ENCODE data around the gene FAT1. TPM values are rescaled to one million over a fixed set of nuclear protein-coding genes. Genes with fewer than 3 reads are reported as not detected.
"Not testable (repeated sequence)": the region's sequence is repeated elsewhere in the genome, so short reads cannot be mapped to it uniquely, and the experiment has no call there.

The FAT1 gene
- total RNA-seq, 2 donors from 2014 or later: 70.3 to 89.5 TPM

DNA sequence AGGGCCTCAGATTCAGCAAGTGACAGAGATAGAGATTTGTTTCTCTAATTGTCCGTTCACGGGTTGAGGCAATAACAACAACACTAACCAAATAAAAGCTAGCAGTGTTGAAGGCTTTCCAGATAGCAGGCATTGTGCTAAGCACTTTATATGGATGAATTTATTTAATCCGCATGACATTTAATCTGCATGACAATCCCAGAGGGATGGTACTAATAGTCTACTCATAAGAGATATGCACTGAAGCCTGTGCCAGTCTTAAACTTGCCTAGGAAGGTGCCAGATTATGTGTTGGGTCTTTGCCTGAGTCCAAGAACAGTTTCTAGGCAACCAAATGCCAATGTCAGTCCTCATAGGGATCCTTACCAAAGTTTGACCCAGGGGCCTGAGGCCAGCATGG, 37.7 kb upstream of the FAT1 start:
- Histone ChIP-seq H3K4me1 (no peaks in the 10 kb centered on the region), H3K27ac (no peak overlapping the region), H3K36me3 (no peaks in the 10 kb centered on the region), H3K9me3 (no peaks in the 10 kb centered on the region), H3K4me3 (no peak overlapping the region), H3K27me3 (no peaks in the 10 kb centered on the region)
- DNase-seq (ENCODE audit: low spot score): no peak
- TF ChIP-seq, protein P1, sequence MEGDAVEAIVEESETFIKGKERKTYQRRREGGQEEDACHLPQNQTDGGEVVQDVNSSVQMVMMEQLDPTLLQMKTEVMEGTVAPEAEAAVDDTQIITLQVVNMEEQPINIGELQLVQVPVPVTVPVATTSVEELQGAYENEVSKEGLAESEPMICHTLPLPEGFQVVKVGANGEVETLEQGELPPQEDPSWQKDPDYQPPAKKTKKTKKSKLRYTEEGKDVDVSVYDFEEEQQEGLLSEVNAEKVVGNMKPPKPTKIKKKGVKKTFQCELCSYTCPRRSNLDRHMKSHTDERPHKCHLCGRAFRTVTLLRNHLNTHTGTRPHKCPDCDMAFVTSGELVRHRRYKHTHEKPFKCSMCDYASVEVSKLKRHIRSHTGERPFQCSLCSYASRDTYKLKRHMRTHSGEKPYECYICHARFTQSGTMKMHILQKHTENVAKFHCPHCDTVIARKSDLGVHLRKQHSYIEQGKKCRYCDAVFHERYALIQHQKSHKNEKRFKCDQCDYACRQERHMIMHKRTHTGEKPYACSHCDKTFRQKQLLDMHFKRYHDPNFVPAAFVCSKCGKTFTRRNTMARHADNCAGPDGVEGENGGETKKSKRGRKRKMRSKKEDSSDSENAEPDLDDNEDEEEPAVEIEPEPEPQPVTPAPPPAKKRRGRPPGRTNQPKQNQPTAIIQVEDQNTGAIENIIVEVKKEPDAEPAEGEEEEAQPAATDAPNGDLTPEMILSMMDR (IDR thresholded peaks at IDR 0.05): no peak

- Histone ChIP-seq H3K9me3 (no peaks in the 10 kb centered on the region), H3K36me3 (no peaks in the 10 kb centered on the region)
- no peak for DNase-seq (ENCODE audit: low spot score)
Observed at GRCh38 chr4:186760576-186760975, 36.9 kb upstream of the FAT1 start.

DNA sequence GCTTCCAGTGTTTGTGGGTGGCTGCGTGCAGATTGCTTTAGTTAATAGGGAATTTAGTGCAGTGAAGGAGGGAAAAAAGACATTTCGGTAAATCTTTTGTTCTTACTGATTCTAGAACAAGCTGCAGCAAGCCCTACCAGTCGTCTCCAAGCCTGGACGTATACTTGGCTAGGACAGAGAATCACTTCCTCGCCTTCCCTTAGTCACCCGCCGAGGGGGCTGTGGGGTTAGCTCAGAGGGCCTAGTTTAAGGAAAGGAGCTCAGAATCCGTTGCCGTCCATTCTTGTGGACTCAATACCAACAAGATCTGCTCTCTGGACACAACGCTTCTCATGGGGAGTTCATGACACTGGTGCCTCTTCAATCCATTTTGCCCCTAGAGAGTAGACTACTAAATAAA, 36.3 kb upstream of the FAT1 start:
- TF ChIP-seq, protein P1 (IDR thresholded peaks at IDR 0.05): no peak
- no peaks in the 10 kb centered on the region for H3K36me3 ChIP-seq
- H3K9me3 ChIP-seq: no peaks in the 10 kb centered on the region
- H3K4me1 ChIP-seq: no peaks in the 10 kb centered on the region
- H3K4me3 ChIP-seq: no peak overlapping the region
- H3K27me3 ChIP-seq: no peaks in the 10 kb centered on the region
- H3K27ac ChIP-seq: no peak overlapping the region
- DNase-seq (ENCODE audit: low spot score): no peak

More at GRCh38 chr4:186760576-186760975, 36.9 kb upstream of the FAT1 start:
- H3K27me3 ChIP-seq: no peaks in the 10 kb centered on the region
- no peak overlapping the region for H3K27ac ChIP-seq
- no peaks in the 10 kb centered on the region for H3K4me1 ChIP-seq
- H3K4me3 ChIP-seq: no peak overlapping the region
- TF ChIP-seq, protein P1 (IDR thresholded peaks at IDR 0.05): no peak

- Histone ChIP-seq H3K36me3 (no peaks in the 10 kb centered on the region), H3K27me3 (no peaks in the 10 kb centered on the region), H3K9me3 (no peaks in the 10 kb centered on the region), H3K27ac (no peak overlapping the region), H3K4me1 (no peaks in the 10 kb centered on the region), H3K4me3 (no peak overlapping the region)
- TF ChIP-seq, protein P1 (IDR thresholded peaks at IDR 0.05): no peak
- DNase-seq (ENCODE audit: low spot score): no peak
Observed at GRCh38 chr4:186758929-186759682, 35.5 kb upstream of the FAT1 start.

DNA sequence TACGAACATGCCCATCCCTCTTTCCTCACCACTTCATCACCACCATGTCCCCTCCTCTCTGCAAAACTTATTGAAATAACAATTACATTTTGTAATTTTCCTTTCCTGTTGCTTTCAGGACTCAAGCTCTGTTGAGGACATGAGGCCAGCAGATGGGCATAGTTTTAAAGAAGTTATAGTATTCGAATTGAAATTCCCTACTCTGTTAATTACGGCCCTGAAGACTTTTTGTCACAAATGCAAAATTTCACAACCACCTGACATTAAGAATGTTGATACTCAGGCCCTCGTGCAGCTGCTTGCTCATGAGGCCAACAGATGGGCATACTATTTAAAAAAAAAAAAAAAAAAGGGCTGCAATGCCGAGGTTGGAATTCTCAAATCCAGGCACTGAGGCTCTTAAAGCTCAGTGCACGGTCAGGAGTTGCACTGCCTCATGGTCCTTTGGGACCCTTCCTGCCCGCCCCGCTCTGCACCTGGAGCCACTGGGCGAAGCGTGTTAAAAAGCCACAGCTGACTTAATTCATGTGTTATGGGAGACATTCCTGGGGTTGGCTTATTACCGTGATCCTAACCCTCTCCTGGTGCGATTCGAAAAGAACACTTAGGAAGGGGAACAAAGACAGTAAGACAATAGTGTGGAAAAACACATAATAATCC, 34.2 kb upstream of the FAT1 start:
- Histone ChIP-seq H3K4me1 (no peaks in the 10 kb centered on the region), H3K36me3 (no peaks in the 10 kb centered on the region), H3K9me3 (no peaks in the 10 kb centered on the region), H3K27ac (no peak overlapping the region), H3K4me3 (no peak overlapping the region), H3K27me3 (no peaks in the 10 kb centered on the region)
- TF ChIP-seq, protein P1 (IDR thresholded peaks at IDR 0.05): no peak
- DNase-seq (ENCODE audit: low spot score): no peak

DNA sequence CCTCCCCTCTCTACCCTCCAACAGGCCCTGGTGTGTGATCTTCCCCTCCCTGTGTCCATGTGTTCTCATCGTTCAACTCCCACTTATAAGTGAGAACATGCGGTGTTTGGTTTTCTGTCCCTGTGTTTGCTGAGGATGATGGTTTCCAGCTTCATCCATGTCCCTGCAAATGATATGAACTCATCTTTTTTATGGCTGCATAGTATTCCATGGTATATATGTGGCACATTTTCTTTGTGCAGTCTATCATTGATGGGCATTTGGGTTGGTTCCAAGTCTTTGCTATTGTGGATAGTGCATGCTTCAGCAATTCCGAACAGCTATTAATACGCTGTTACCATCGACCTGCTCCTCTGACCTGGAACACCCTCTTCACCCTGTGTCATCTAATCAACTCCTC, 32.9 kb upstream of the FAT1 start:
- H3K9me3 ChIP-seq; DNase-seq (ENCODE audit: low spot score); H3K4me3 ChIP-seq; H3K36me3 ChIP-seq; H3K27me3 ChIP-seq; H3K4me1 ChIP-seq; H3K27ac ChIP-seq: not testable (repeated sequence)
